GM23338 (cell line): ENCODE results near the gene TGM2.

Experiments used
- CTCF ChIP-seq, 2 experiments: fragments of 200-600 bp in 1 of 2; sonication (generic) in 1 of 2; conservative IDR thresholded peaks; 2 replicates each; pipeline versions ENCODE4 v1.5.1 to v1.6.1; 2016 to 2017; ENCODE audit warnings: antibody characterized with exemption in 2 of 2, low read depth in 2 of 2, mild to moderate bottlenecking in 2 of 2, moderate library complexity in 1 of 2
- EZH2 ChIP-seq: fragments of 200-600 bp; sonication (generic); IDR thresholded peaks from one replicate; pipeline ENCODE4 v1.8.0; 2017; ENCODE audit warnings: antibody characterized with exemption, mild to moderate bottlenecking, low read depth; ENCODE audit not compliant: unreplicated experiment
- JUNB ChIP-seq: IDR thresholded peaks from one replicate; pipeline ENCODE4 v1.6.1; 2016; ENCODE audit warnings: antibody characterized with exemption; ENCODE audit not compliant: unreplicated experiment
- POLR2AphosphoS5 ChIP-seq: IDR thresholded peaks from 2 replicates; pipeline ENCODE4 v1.6.1; 2016; ENCODE audit warnings: antibody characterized with exemption, low read depth
- REST ChIP-seq: IDR thresholded peaks from one replicate; pipeline ENCODE4 v1.6.1; 2018; ENCODE audit warnings: antibody characterized with exemption; ENCODE audit not compliant: unreplicated experiment

- TF ChIP-seq POLR2AphosphoS5 (no peak), CTCF (conservative IDR thresholded peaks at IDR 0.05; ENCODE audit: low read depth in 2 of 2) (no peak), REST (no peak), JUNB (no peak), EZH2 (no peak)
These were observed 23.7 kb downstream of the TGM2 start for GRCh38 chr20:38141204-38141888.
